GM19023 (cell line): ENCODE data around the gene ZCCHC3.

Experiments
- ATAC-seq: cut with Tn5 transposase; IDR thresholded peaks from one replicate; pipeline ENCODE4 v1.9.1; 2021; ENCODE audit warnings: mild to moderate bottlenecking, moderate library complexity; ENCODE audit not compliant: unreplicated experiment

The ZCCHC3 gene

GRCh38 chr20:311609-312008 is 14.2 kb downstream of the ZCCHC3 start:
- no peak for ATAC-seq

- ATAC-seq = no peak
Measured at GRCh38 chr20:312067-312466, 14.7 kb downstream of the ZCCHC3 start.

GRCh38 chr20:312866-313265 is 15.5 kb downstream of the ZCCHC3 start:
- ATAC-seq = no peak

- no peak for ATAC-seq
Measured at GRCh38 chr20:313402-313801, 16.0 kb downstream of the ZCCHC3 start.

- ATAC-seq = no peak
Measured at GRCh38 chr20:313948-314347, 16.6 kb downstream of the ZCCHC3 start.

- no peak for ATAC-seq
Measured at GRCh38 chr20:316316-317068, 19.1 kb downstream of the ZCCHC3 start.

GRCh38 chr20:324177-325044 is 27.0 kb downstream of the ZCCHC3 start:
- peak; percentile 37 for ATAC-seq

GRCh38 chr20:325045-325888 is 27.9 kb downstream of the ZCCHC3 start, which contains the start of gene SOX12:
TSS of gene SOX12 (plus strand) at chr20:325552. CDS start at chr20:325925, 373 bp downstream.
- ATAC-seq = peak; percentile 81

GRCh38 chr20:325889-326644 is 28.7 kb downstream of the ZCCHC3 start:
- no peak for ATAC-seq

- no peak for ATAC-seq
Measured at GRCh38 chr20:326645-327185, 29.3 kb downstream of the ZCCHC3 start.

- no peak for ATAC-seq
Measured at GRCh38 chr20:327186-328026, 30.0 kb downstream of the ZCCHC3 start.

- no peak for ATAC-seq
Measured at GRCh38 chr20:328027-328974, 30.9 kb downstream of the ZCCHC3 start.

GRCh38 chr20:328975-329695 is 31.8 kb downstream of the ZCCHC3 start:
- ATAC-seq = no peak

- ATAC-seq = no peak
Measured at GRCh38 chr20:329851-330232, 32.5 kb downstream of the ZCCHC3 start.

GRCh38 chr20:330233-331149 is 33.1 kb downstream of the ZCCHC3 start:
- no peak for ATAC-seq

- no peak for ATAC-seq
Measured at GRCh38 chr20:334578-334977, 37.2 kb downstream of the ZCCHC3 start.
